Natural killer cell treated with Interleukin-12 subunit alpha and Interleukin-12 subunit beta and Interleukin-15 and Interleukin-18, amount 100 ng/mL, for 72 hours (primary cell): ENCODE data around the gene TLE3. TPM values are rescaled to one million over a fixed set of nuclear protein-coding genes. Genes with fewer than 3 reads are reported as not detected.
"Not testable (repeated sequence)": the region's sequence is repeated elsewhere in the genome, so short reads cannot be mapped to it uniquely, and the experiment has no call there.

ENCODE experiments used
- ATAC-seq, 2 donors: fragments of 150-1000 bp; cut with Tn5 transposase in 1 of 2; sonication (Bioruptor Pico), chemical (Tn5 transposase) in 1 of 2; 2 replicates each; pipeline ENCODE4 v1.10.0; 2021
- DNase-seq: peaks from one replicate; pipeline ENCODE4 v3.0.0; 2022; ENCODE audit warnings: low spot score
- H3K27ac Mint-ChIP-seq, 2 donors: 1 replicate in 1 of 2; 2 replicates in 1 of 2; pipeline ENCODE4 v1.8.0; 2022; ENCODE audit warnings: mixed read lengths in 2 of 2, mild to moderate bottlenecking in 1 of 2, moderate library complexity in 1 of 2
- H3K27me3 Mint-ChIP-seq, 2 donors: 1 replicate in 1 of 2; 2 replicates in 1 of 2; pipeline ENCODE4 v1.8.0; 2022; ENCODE audit warnings: mixed read lengths in 2 of 2
- H3K36me3 Mint-ChIP-seq: one replicate; pipeline ENCODE4 v1.8.0; 2022; ENCODE audit warnings: mixed read lengths
- H3K4me1 Mint-ChIP-seq, 2 donors: 1 replicate in 1 of 2; 2 replicates in 1 of 2; pipeline ENCODE4 v1.8.0; 2022; ENCODE audit warnings: low read depth in 2 of 2, mixed read lengths in 2 of 2, mild to moderate bottlenecking in 1 of 2
- H3K4me3 Mint-ChIP-seq: one replicate; pipeline ENCODE4 v1.8.0; 2022; ENCODE audit warnings: mixed read lengths
- H3K9me3 Mint-ChIP-seq: 2 replicates; pipeline ENCODE4 v1.8.0; 2022; ENCODE audit warnings: mixed read lengths
- total RNA-seq, 2 donors: library from RNA; stranded (reverse); gene quantifications; one replicate each; pipeline ENCODE4 v1.2.3, GENCODE V29; 2022

The TLE3 gene
- total RNA-seq = 100 to 1,000 TPM in 1 of 2 donors, 10 to 100 TPM in 1; 57.6 to 128 TPM

GRCh38 chr15:70097321-70098152 is at the start of gene TLE3:
Gene TLE3 (minus strand): TSS chr15:70097917. CDS start chr15:70096798, 1,119 bp downstream.
- H3K27me3 Mint-ChIP-seq = peaks cover 2 to 14% of the 10 kb centered on the region in 2 donors
- peak within 1 kb of the TSS; percentile 99 for H3K4me3 Mint-ChIP-seq
- peak within 1 kb of the TSS; percentile 88 to 91 for H3K27ac Mint-ChIP-seq
- H3K4me1 Mint-ChIP-seq = peaks cover 45 to 59% of the 10 kb centered on the region in 2 donors
- peak; percentile 78 to 83 for ATAC-seq
- no peaks in the 10 kb centered on the region for H3K9me3 Mint-ChIP-seq
- peak; percentile 99 for DNase-seq
- peaks cover 18% of the 10 kb centered on the region for H3K36me3 Mint-ChIP-seq

DNA sequence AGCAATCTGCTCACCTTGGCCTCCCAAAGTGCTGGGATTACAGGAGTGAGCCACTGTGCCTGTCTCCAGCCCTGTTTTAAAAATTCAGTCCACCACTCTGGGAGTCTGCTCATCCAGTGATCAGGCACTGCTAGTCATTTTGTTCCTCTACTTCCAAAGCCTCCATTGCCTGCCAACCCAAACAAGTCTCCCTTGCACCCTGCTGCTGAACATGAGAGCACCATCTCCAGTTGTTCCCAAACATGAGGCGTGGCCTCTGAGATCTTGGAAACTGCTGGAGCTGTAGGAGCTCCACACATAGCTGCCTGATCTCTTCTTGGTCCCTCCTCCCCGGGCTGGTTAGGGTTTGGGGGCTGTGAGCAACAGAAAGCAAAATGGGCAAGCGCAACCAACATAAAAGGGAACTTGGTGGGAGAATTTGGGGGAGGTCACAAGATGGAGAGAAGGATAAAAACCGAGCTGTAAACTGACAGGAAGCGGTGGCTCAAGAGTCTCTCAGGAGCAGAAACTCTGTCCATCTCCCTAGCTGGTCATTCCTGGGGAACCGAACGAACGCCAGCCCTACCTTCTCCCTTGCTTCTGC is 49.6 kb upstream of the TLE3 start:
- H3K27me3 Mint-ChIP-seq = peaks cover 67 to 73% of the 10 kb centered on the region in 2 donors
- H3K9me3 Mint-ChIP-seq = no peaks in the 10 kb centered on the region

DNA sequence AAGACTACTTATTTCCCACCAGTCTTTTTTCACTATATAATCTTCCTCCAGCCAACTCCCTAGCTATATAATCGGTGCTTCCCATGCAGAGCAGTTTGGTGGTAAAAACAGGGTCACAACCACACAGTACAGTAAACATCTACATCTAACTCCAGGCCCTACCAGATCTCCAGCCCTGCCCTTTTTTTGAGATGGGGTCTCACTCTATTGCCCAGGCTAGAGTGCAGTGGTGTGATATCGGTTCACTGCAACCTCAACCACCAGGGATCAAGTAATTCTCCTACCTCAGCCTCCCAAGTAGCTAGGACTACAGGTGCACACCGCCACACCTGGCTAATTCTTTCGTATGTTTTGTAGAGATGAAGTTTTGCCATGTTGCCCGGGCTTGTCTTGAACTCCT is 49.1 kb upstream of the TLE3 start:
- no peak for ATAC-seq

More for the DNA sequence above, 49.6 kb upstream of the TLE3 start:
- peaks cover 28 to 30% of the 10 kb centered on the region in 2 donors for H3K4me1 Mint-ChIP-seq
- no peak overlapping the region for H3K27ac Mint-ChIP-seq
- no peak overlapping the region for H3K4me3 Mint-ChIP-seq
- DNase-seq (peak; percentile 34), ATAC-seq (no peak)
- H3K36me3 Mint-ChIP-seq = no peaks in the 10 kb centered on the region

GRCh38 chr15:70146162-70146561 is 48.4 kb upstream of the TLE3 start:
- ATAC-seq = no peak
- Mint-ChIP-seq H3K27me3 (peaks cover 69 to 73% of the 10 kb centered on the region in 2 donors), H3K27ac (no peak overlapping the region), H3K9me3 (no peaks in the 10 kb centered on the region), H3K4me3 (no peak overlapping the region), H3K36me3 (no peaks in the 10 kb centered on the region), H3K4me1 (peaks cover 29 to 30% of the 10 kb centered on the region in 2 donors)
- peak; percentile 41 for DNase-seq

More for the DNA sequence above, 49.1 kb upstream of the TLE3 start:
- H3K4me3 Mint-ChIP-seq = no peak overlapping the region
- no peak for DNase-seq
- no peak overlapping the region for H3K27ac Mint-ChIP-seq
- peaks cover 28 to 30% of the 10 kb centered on the region in 2 donors for H3K4me1 Mint-ChIP-seq
- H3K9me3 Mint-ChIP-seq = no peaks in the 10 kb centered on the region
- H3K27me3 Mint-ChIP-seq = peaks cover 67 to 73% of the 10 kb centered on the region in 2 donors
- H3K36me3 Mint-ChIP-seq = no peaks in the 10 kb centered on the region

GRCh38 chr15:70145261-70145660 is 47.5 kb upstream of the TLE3 start:
- peaks cover 71 to 73% of the 10 kb centered on the region in 2 donors for H3K27me3 Mint-ChIP-seq

DNA sequence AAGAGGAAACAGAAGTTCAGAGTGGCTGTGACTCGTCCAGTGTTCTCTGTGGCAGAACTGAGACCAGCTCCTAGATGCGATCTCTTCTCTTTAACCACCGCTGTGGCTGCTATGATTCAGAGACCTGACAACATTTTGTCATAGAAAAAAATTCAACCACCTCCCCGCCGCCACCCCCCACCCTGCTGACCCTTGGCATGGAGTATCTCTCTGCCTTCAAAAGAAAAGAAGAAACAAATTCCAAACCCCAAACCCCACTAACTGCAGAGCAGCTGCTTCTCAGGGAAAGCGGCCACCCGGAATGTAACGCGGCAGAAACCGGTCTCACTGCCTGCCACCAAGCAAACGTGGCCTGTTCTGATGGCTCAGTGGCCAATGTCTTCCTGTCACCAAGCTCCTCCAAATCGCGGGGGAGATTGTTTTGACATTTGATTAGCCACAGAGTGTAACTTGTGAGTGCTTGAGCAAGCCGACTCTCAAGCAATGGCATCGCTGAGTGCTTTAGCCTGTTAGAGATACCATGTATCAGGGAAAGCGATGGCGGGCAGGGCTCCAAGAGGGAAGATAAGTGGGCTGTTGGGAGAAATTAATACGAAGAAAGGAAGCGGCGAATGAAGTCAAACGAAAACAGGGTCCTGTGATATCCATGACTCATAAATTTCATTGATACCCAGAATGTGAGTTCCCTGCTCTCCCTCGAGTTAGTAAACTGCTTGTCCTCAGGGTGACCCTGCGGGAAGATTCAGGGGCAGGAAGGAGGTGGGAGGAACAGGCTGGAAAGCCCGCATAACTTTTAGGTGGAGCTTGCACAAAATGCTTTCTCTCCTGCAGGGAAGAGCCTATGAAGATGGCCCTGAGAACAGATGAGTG is 44.8 kb upstream of the TLE3 start:
- DNase-seq = peak; percentile 69
- ATAC-seq = peak; percentile 84
- Mint-ChIP-seq H3K9me3 (no peaks in the 10 kb centered on the region), H3K27me3 (peaks cover 64 to 67% of the 10 kb centered on the region in 2 donors), H3K4me3 (peak overlapping the region; percentile 89), H3K4me1 (peaks cover 30 to 42% of the 10 kb centered on the region in 2 donors), H3K36me3 (no peaks in the 10 kb centered on the region), H3K27ac (peak overlapping the region; percentile 69 to 86)

More at GRCh38 chr15:70145261-70145660, 47.5 kb upstream of the TLE3 start:
- Mint-ChIP-seq H3K4me3 (no peak overlapping the region), H3K27ac (no peak overlapping the region), H3K4me1 (peaks cover 33 to 37% of the 10 kb centered on the region in 2 donors), H3K9me3 (no peaks in the 10 kb centered on the region), H3K36me3 (no peaks in the 10 kb centered on the region)
- ATAC-seq (no peak), DNase-seq (peak; percentile 34)

DNA sequence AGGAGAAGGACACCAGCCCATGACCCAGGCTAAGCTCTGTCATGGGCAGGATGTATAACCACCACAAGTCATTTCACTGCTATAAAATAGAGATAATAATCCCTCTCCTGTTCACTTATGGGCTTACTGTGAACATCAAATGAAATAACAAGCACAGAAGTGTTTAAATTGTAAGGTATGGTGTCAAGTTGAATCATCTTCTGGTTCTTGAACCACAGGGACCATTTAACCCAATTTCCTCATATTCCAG is 44.3 kb upstream of the TLE3 start:
- Mint-ChIP-seq H3K36me3 (no peaks in the 10 kb centered on the region), H3K4me1 (peaks cover 25 to 42% of the 10 kb centered on the region in 2 donors), H3K9me3 (no peaks in the 10 kb centered on the region), H3K4me3 (peak overlapping the region; percentile 89), H3K27ac (peak overlapping the region; percentile 69 to 86), H3K27me3 (peaks cover 58 to 62% of the 10 kb centered on the region in 2 donors)
- ATAC-seq = peak in 1 of 2 donors; percentile 83
- DNase-seq = no peak

GRCh38 chr15:70141376-70142071 is 43.8 kb upstream of the TLE3 start:
- H3K27me3 Mint-ChIP-seq = peaks cover 59 to 60% of the 10 kb centered on the region in 2 donors
- H3K27ac Mint-ChIP-seq = peak overlapping the region; percentile 69 to 86
- H3K4me1 Mint-ChIP-seq = peaks cover 25 to 42% of the 10 kb centered on the region in 2 donors
- no peaks in the 10 kb centered on the region for H3K9me3 Mint-ChIP-seq
- no peaks in the 10 kb centered on the region for H3K36me3 Mint-ChIP-seq
- peak overlapping the region; percentile 89 for H3K4me3 Mint-ChIP-seq
- peak; percentile 43 to 51 for ATAC-seq
- no peak for DNase-seq

DNA sequence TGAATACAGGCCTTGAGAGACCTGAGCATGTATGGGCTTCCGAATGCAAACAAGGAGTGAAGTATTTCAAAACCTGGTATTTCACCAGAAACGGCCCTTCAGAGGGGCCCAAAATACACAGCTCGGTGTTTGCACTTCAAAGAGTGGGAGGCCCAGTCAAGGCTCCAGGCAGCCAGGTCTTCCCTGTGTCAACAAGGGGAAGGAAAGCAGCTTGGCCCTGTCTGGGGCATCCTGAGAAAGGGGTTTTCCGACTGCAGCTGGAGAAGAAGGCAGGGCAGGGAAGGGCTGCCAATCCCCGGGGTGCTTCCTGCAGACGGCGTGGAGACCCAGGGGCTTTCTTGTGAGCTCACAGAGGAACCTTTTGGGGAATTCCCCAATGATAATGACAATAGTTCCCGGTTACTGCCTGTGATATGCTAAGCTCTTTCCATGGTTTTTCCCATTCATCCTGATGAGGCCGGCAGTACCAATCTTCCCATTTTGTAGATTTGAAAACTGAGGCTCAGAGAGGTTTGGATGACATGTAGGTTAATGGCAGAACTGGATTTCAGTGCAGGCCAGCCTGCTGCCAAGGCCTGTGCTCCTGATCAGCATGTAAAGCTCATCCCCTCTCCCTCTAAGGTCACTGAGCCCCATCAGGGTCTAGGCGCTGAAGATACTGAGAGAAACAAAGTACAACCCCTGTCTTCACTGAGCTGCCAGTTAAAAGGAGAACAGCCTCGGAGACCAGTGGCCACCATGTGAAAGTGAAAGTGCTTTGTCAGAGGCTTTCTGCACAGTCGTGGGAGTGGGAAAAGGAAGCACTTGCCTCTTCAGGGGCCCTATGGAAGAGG is 43.0 kb upstream of the TLE3 start:
- Mint-ChIP-seq H3K4me1 (peaks cover 25 to 38% of the 10 kb centered on the region in 2 donors), H3K36me3 (no peaks in the 10 kb centered on the region), H3K9me3 (no peaks in the 10 kb centered on the region), H3K27me3 (peaks cover 52 to 55% of the 10 kb centered on the region in 2 donors), H3K4me3 (peak overlapping the region; percentile 89), H3K27ac (peak overlapping the region; percentile 69 to 86)
- peak; percentile 75 for DNase-seq
- ATAC-seq = peak; percentile 56 to 66

- Mint-ChIP-seq H3K4me3 (no peak overlapping the region), H3K9me3 (no peaks in the 10 kb centered on the region), H3K27ac (peak overlapping the region in 1 of 2 donors; percentile 69), H3K27me3 (peaks cover 51 to 55% of the 10 kb centered on the region in 2 donors), H3K36me3 (no peaks in the 10 kb centered on the region), H3K4me1 (peaks cover 25 to 38% of the 10 kb centered on the region in 2 donors)
- ATAC-seq (no peak), DNase-seq (no peak)
Measured at GRCh38 chr15:70140025-70140542, 42.4 kb upstream of the TLE3 start.

- Mint-ChIP-seq H3K27ac (no peak overlapping the region), H3K4me3 (no peak overlapping the region), H3K4me1 (peaks cover 24 to 31% of the 10 kb centered on the region in 2 donors), H3K27me3 (peaks cover 45% of the 10 kb centered on the region in 2 donors), H3K9me3 (no peaks in the 10 kb centered on the region), H3K36me3 (no peaks in the 10 kb centered on the region)
- no peak for DNase-seq
- ATAC-seq = no peak
Measured at GRCh38 chr15:70137967-70138366, 40.2 kb upstream of the TLE3 start.

- not testable (repeated sequence) for H3K36me3 Mint-ChIP-seq, ATAC-seq, DNase-seq, H3K4me3 Mint-ChIP-seq, H3K9me3 Mint-ChIP-seq, H3K27ac Mint-ChIP-seq
- Mint-ChIP-seq H3K27me3 (peaks cover 38 to 44% of the 10 kb centered on the region in 2 donors), H3K4me1 (peaks cover 15 to 22% of the 10 kb centered on the region in 2 donors)
Measured at GRCh38 chr15:70137021-70137420, 39.3 kb upstream of the TLE3 start.
